Lower leg skin (tissue), 3 donors: Measurements from ENCODE around the gene RHOA.

Experiments used
- CTCF ChIP-seq, 3 donors: fragments of 450-650 bp; IDR thresholded peaks; one replicate each; pipeline ENCODE4 v1.5.1; 2016; ENCODE audit warnings: antibody characterized with exemption in 3 of 3, mild to moderate bottlenecking in 3 of 3, moderate library complexity in 2 of 3
- POLR2A ChIP-seq, 2 donors: fragments of 450-650 bp; IDR thresholded peaks; one replicate each; pipeline ENCODE4 v1.6.1; 2016 to 2017; ENCODE audit warnings: antibody characterized with exemption in 2 of 2, mild to moderate bottlenecking in 1 of 2, moderate library complexity in 1 of 2

- no peak for TF ChIP-seq CTCF (IDR thresholded peaks at IDR 0.05)
- no peak for TF ChIP-seq POLR2A (IDR thresholded peaks at IDR 0.05)
These were observed 100.5 kb downstream of the RHOA start for GRCh38 chr3:49311283-49311682.
